Liver (tissue), 9 donors: Measurements from ENCODE around the gene FBXL13. TPM values are rescaled to one million over a fixed set of nuclear protein-coding genes. Genes with fewer than 3 reads are reported as not detected.

Experiments
- DNase-seq: peaks from one replicate; pipeline ENCODE4 v3.0.0-alpha.2; 2017; ENCODE audit warnings: low spot score
- H3K27ac ChIP-seq, 2 donors: one replicate each; pipeline ENCODE4 v1.7.0; 2013; ENCODE audit warnings: inconsistent platforms in 2 of 2, low read length in 2 of 2, control low read depth in 1 of 2, low read depth in 1 of 2, mild to moderate bottlenecking in 1 of 2
- H3K27me3 ChIP-seq, 4 donors: one replicate each; pipeline versions ENCODE4 v1.6.1 to v1.7.0; 2013; ENCODE audit warnings: low read length in 3 of 4, inconsistent platforms in 1 of 4, mild to moderate bottlenecking in 1 of 4, moderate library complexity in 1 of 4; ENCODE audit not compliant: control insufficient read depth in 4 of 4, insufficient read depth in 4 of 4
- H3K36me3 ChIP-seq, 4 donors: one replicate each; pipeline versions ENCODE4 v1.6.1 to v1.7.0; 2013; ENCODE audit warnings: low read length in 3 of 4, mild to moderate bottlenecking in 3 of 4, low read depth in 1 of 4, moderate library complexity in 1 of 4; ENCODE audit not compliant: control insufficient read depth in 4 of 4, insufficient read depth in 3 of 4
- H3K4me1 ChIP-seq, 4 donors: one replicate each; pipeline versions ENCODE4 v1.6.1 to v1.7.0; 2013; ENCODE audit warnings: low read length in 3 of 4, mild to moderate bottlenecking in 3 of 4, moderate library complexity in 1 of 4; ENCODE audit not compliant: control insufficient read depth in 4 of 4, insufficient read depth in 4 of 4
- H3K4me3 ChIP-seq, 3 donors: one replicate each; pipeline versions ENCODE4 v1.6.1 to v1.7.0; 2013; ENCODE audit warnings: low read length in 3 of 3, control low read depth in 1 of 3, low read depth in 1 of 3, mild to moderate bottlenecking in 1 of 3
- H3K9ac ChIP-seq, 2 donors: one replicate each; pipeline ENCODE4 v1.7.0; 2013; ENCODE audit warnings: low read length in 2 of 2, mild to moderate bottlenecking in 2 of 2, moderate library complexity in 2 of 2, control low read depth in 1 of 2, low read depth in 1 of 2
- H3K9me3 ChIP-seq, 4 donors: one replicate each; pipeline versions ENCODE4 v1.6.1 to v1.7.0; 2013; ENCODE audit warnings: low read length in 3 of 4; ENCODE audit not compliant: control insufficient read depth in 4 of 4
- EGR1 ChIP-seq, 2 donors: IDR thresholded peaks; 2 replicates each; pipeline ENCODE4 v1.6.1; 2016 to 2018; ENCODE audit warnings: antibody characterized with exemption in 2 of 2, low read depth in 2 of 2
- FOXA1 ChIP-seq: IDR thresholded peaks from 2 replicates; pipeline ENCODE4 v1.6.1; 2016; ENCODE audit warnings: antibody characterized with exemption
- FOXA2 ChIP-seq: IDR thresholded peaks from 2 replicates; pipeline ENCODE4 v1.6.1; 2016; ENCODE audit warnings: antibody characterized with exemption
- GABPA ChIP-seq, 2 donors: IDR thresholded peaks in 1 of 2; conservative IDR thresholded peaks in 1 of 2; 2 replicates each; pipeline ENCODE4 v1.6.1; 2016; ENCODE audit warnings: antibody characterized with exemption in 2 of 2, mild to moderate bottlenecking in 1 of 2, moderate library complexity in 1 of 2
- HNF4A ChIP-seq, 2 donors: conservative IDR thresholded peaks; 2 replicates each; pipeline ENCODE4 v1.6.1; 2016; ENCODE audit warnings: antibody characterized with exemption in 2 of 2, mild to moderate bottlenecking in 2 of 2
- HNF4G ChIP-seq: IDR thresholded peaks from 2 replicates; pipeline ENCODE4 v1.6.1; 2016; ENCODE audit warnings: antibody characterized with exemption
- JUND ChIP-seq, 2 donors: IDR thresholded peaks; 2 replicates each; pipeline ENCODE4 v1.6.1; 2016; ENCODE audit warnings: antibody characterized with exemption in 2 of 2
- RAD21 ChIP-seq, 2 donors: IDR thresholded peaks; 2 replicates each; pipeline ENCODE4 v1.6.1; 2016; ENCODE audit warnings: antibody characterized with exemption in 2 of 2, mild to moderate bottlenecking in 2 of 2
- RXRA ChIP-seq, 2 donors: IDR thresholded peaks; 2 replicates each; pipeline ENCODE4 v1.6.1; 2017 to 2018; ENCODE audit warnings: antibody characterized with exemption in 2 of 2, mild to moderate bottlenecking in 1 of 2
- TAF1 ChIP-seq: conservative IDR thresholded peaks from 2 replicates; pipeline ENCODE4 v1.6.1; 2016; ENCODE audit warnings: antibody characterized with exemption, mild to moderate bottlenecking
- YY1 ChIP-seq: IDR thresholded peaks from 2 replicates; pipeline ENCODE4 v1.6.1; 2016; ENCODE audit warnings: antibody characterized with exemption, mild to moderate bottlenecking
- WGBS: extraction: QIAGEN DNeasy Blood & Tissue Kit; methylation state at CpG from one replicate; pipeline ENCODE4 v1.1.7; 2013; 5-methylcytosine and 5-hydroxymethylcytosine counted together
- polyA plus RNA-seq, 2 donors: library from polyadenylated mRNA; stranded (reverse) in 1 of 2; unstranded in 1 of 2; fragments of 200-250 nt in 1 of 2; fragments of >200 nt in 1 of 2; fragmentation: Nextera tagmentation in 1 of 2; extraction: Ambion mirVana in 1 of 2; gene quantifications; one replicate each; pipeline versions ENCODE4 v1.2.1 to v1.2.3, GENCODE V29; 2013 to 2015
- total RNA-seq, 2 donors: library from RNA; depleted of rRNA; stranded (reverse); fragments of >200 nt; gene quantifications; one replicate each; pipeline ENCODE4 v1.2.3, GENCODE V29; 2014
- TF ChIP-seq, protein P1 (sequence below): fragments of 150-350 bp; IDR thresholded peaks from 2 replicates; pipeline ENCODE4 v1.5.1; 2017; ENCODE audit warnings: improper control_type of control experiment, low read depth, low read length; ENCODE audit not compliant: missing input control
- TF ChIP-seq, protein P2 (sequence below): IDR thresholded peaks from 2 replicates; pipeline ENCODE4 v1.6.1; 2016; ENCODE audit warnings: antibody characterized with exemption
- TF ChIP-seq, protein P3 (sequence below): IDR thresholded peaks from 2 replicates; pipeline ENCODE4 v1.6.1; 2016; ENCODE audit warnings: antibody characterized with exemption
- TF ChIP-seq, protein P4 (sequence below): IDR thresholded peaks from 2 replicates; pipeline ENCODE4 v1.6.1; 2016; ENCODE audit warnings: antibody characterized with exemption, mild to moderate bottlenecking
- TF ChIP-seq, protein P5 (sequence below): IDR thresholded peaks from 2 replicates; pipeline ENCODE4 v1.6.1; 2016; ENCODE audit warnings: antibody characterized with exemption
- donor health status: healthy.
- donor health status: healthy.
- donor health status: healthy.
- donor health status: healthy.
- donor health status: healthy.

Gene FBXL13
- total and polyA plus RNA-seq, 4 donors, result 0.03 to 0.75 (median 0.70) TPM; not detected in 1

DNA sequence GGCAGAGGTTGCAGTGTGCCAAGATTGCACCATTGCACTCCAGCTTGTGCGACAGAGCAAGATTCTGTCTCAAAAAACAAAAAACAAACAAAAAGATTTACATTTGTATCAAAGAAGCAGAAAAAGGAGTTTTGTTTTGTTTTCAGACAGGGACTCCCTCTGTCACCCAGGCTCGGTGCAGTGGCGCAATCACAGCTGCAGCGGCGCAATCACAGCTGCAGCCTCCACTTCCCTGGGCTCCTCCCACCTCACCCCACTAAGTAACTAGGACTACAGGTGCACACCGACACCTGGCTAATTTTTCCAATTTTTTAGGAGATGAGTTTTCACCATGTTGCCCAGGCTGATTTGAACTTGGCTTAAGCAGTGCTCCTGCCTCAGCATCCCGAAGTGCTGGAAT is 2.2 kb upstream of the FBXL13 start:
- Histone ChIP-seq H3K4me1 (peaks cover 0 to 29% (median 20%) of the 10 kb centered on the region in 4 donors), H3K9me3 (no peaks in the 10 kb centered on the region), H3K27ac (no peak overlapping the region), H3K27me3 (no peaks in the 10 kb centered on the region), H3K9ac (no peak overlapping the region), H3K4me3 (no peak overlapping the region), H3K36me3 (no peaks in the 10 kb centered on the region)
- no peak for TF ChIP-seq TAF1
- no peak for TF ChIP-seq RAD21 (IDR thresholded peaks at IDR 0.05)
- no peak for TF ChIP-seq HNF4A (conservative IDR thresholded peaks at IDR 0.05)
- no peak for TF ChIP-seq FOXA1
- no peak for TF ChIP-seq JUND (IDR thresholded peaks at IDR 0.05)
- TF ChIP-seq YY1, result no peak
- no peak for TF ChIP-seq FOXA2
- TF ChIP-seq, protein P1, sequence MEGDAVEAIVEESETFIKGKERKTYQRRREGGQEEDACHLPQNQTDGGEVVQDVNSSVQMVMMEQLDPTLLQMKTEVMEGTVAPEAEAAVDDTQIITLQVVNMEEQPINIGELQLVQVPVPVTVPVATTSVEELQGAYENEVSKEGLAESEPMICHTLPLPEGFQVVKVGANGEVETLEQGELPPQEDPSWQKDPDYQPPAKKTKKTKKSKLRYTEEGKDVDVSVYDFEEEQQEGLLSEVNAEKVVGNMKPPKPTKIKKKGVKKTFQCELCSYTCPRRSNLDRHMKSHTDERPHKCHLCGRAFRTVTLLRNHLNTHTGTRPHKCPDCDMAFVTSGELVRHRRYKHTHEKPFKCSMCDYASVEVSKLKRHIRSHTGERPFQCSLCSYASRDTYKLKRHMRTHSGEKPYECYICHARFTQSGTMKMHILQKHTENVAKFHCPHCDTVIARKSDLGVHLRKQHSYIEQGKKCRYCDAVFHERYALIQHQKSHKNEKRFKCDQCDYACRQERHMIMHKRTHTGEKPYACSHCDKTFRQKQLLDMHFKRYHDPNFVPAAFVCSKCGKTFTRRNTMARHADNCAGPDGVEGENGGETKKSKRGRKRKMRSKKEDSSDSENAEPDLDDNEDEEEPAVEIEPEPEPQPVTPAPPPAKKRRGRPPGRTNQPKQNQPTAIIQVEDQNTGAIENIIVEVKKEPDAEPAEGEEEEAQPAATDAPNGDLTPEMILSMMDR, result no peak
- TF ChIP-seq EGR1 (IDR thresholded peaks at IDR 0.05; ENCODE audit: low read depth in 2 of 2), result no peak
- TF ChIP-seq, protein P2, sequence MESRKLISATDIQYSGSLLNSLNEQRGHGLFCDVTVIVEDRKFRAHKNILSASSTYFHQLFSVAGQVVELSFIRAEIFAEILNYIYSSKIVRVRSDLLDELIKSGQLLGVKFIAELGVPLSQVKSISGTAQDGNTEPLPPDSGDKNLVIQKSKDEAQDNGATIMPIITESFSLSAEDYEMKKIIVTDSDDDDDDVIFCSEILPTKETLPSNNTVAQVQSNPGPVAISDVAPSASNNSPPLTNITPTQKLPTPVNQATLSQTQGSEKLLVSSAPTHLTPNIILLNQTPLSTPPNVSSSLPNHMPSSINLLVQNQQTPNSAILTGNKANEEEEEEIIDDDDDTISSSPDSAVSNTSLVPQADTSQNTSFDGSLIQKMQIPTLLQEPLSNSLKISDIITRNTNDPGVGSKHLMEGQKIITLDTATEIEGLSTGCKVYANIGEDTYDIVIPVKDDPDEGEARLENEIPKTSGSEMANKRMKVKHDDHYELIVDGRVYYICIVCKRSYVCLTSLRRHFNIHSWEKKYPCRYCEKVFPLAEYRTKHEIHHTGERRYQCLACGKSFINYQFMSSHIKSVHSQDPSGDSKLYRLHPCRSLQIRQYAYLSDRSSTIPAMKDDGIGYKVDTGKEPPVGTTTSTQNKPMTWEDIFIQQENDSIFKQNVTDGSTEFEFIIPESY, result no peak
- TF ChIP-seq, protein P3, sequence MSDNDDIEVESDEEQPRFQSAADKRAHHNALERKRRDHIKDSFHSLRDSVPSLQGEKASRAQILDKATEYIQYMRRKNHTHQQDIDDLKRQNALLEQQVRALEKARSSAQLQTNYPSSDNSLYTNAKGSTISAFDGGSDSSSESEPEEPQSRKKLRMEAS, result no peak
- TF ChIP-seq, protein P4, sequence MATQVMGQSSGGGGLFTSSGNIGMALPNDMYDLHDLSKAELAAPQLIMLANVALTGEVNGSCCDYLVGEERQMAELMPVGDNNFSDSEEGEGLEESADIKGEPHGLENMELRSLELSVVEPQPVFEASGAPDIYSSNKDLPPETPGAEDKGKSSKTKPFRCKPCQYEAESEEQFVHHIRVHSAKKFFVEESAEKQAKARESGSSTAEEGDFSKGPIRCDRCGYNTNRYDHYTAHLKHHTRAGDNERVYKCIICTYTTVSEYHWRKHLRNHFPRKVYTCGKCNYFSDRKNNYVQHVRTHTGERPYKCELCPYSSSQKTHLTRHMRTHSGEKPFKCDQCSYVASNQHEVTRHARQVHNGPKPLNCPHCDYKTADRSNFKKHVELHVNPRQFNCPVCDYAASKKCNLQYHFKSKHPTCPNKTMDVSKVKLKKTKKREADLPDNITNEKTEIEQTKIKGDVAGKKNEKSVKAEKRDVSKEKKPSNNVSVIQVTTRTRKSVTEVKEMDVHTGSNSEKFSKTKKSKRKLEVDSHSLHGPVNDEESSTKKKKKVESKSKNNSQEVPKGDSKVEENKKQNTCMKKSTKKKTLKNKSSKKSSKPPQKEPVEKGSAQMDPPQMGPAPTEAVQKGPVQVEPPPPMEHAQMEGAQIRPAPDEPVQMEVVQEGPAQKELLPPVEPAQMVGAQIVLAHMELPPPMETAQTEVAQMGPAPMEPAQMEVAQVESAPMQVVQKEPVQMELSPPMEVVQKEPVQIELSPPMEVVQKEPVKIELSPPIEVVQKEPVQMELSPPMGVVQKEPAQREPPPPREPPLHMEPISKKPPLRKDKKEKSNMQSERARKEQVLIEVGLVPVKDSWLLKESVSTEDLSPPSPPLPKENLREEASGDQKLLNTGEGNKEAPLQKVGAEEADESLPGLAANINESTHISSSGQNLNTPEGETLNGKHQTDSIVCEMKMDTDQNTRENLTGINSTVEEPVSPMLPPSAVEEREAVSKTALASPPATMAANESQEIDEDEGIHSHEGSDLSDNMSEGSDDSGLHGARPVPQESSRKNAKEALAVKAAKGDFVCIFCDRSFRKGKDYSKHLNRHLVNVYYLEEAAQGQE, result no peak
- no peak for TF ChIP-seq GABPA (IDR thresholded peaks at IDR 0.05 in 1 of 2, conservative IDR thresholded peaks at IDR 0.05 in 1 of 2)
- TF ChIP-seq, protein P5, sequence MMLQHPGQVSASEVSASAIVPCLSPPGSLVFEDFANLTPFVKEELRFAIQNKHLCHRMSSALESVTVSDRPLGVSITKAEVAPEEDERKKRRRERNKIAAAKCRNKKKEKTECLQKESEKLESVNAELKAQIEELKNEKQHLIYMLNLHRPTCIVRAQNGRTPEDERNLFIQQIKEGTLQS, result no peak
- no peak for TF ChIP-seq HNF4G
- TF ChIP-seq RXRA (IDR thresholded peaks at IDR 0.05), result no peak
- 83% methylated on average over 7 of the region's 7 CpGs for WGBS
- no peak for DNase-seq
